Mesenchymal stem cell (in vitro differentiated cells and primary cell): ENCODE results near the gene CCP110.

ENCODE experiments used
- DNase-seq: peaks from one replicate; pipeline ENCODE4 v3.0.0-alpha.2; 2013
- H2AFZ ChIP-seq: one replicate; pipeline ENCODE4 v1.6.1; 2013; ENCODE audit warnings: low read depth, mild to moderate bottlenecking, control low read depth, inconsistent platforms, low read length, moderate library complexity
- H2AK5ac ChIP-seq: 2 replicates; pipeline ENCODE4 v1.6.1; 2013; ENCODE audit warnings: low read length, moderate library complexity, mild to moderate bottlenecking, inconsistent platforms; ENCODE audit not compliant: severe bottlenecking
- H2BK120ac ChIP-seq: one replicate; pipeline ENCODE4 v1.6.1; 2013; ENCODE audit warnings: low read depth, mild to moderate bottlenecking, inconsistent platforms, low read length, moderate library complexity
- H2BK12ac ChIP-seq, 2 experiments: one replicate each; pipeline ENCODE4 v1.6.1; 2013; ENCODE audit warnings: inconsistent platforms in 2 of 2, low read length in 2 of 2, mild to moderate bottlenecking in 2 of 2, moderate library complexity in 2 of 2, control low read depth in 1 of 2
- H2BK15ac ChIP-seq: one replicate; pipeline ENCODE4 v1.6.1; 2013; ENCODE audit warnings: mild to moderate bottlenecking, low read depth, inconsistent platforms; ENCODE audit not compliant: poor library complexity, severe bottlenecking
- H2BK5ac ChIP-seq: 2 replicates; pipeline ENCODE4 v1.6.1; 2013; ENCODE audit warnings: low read depth, mild to moderate bottlenecking, low read length, control low read depth, inconsistent platforms; ENCODE audit not compliant: poor library complexity, severe bottlenecking
- H3K14ac ChIP-seq, 2 experiments: one replicate each; pipeline ENCODE4 v1.6.1; 2013; ENCODE audit warnings: inconsistent platforms in 2 of 2, low read length in 2 of 2, control low read depth in 1 of 2, mild to moderate bottlenecking in 1 of 2, moderate library complexity in 1 of 2
- H3K18ac ChIP-seq, 2 experiments: one replicate each; pipeline ENCODE4 v1.6.1; 2013; ENCODE audit warnings: inconsistent platforms in 2 of 2, low read length in 2 of 2, control low read depth in 1 of 2, low read depth in 1 of 2, mild to moderate bottlenecking in 1 of 2
- H3K23ac ChIP-seq, 2 experiments: one replicate each; pipeline ENCODE4 v1.6.1; 2013; ENCODE audit warnings: inconsistent platforms in 2 of 2, low read length in 2 of 2, mild to moderate bottlenecking in 2 of 2, moderate library complexity in 2 of 2, control low read depth in 1 of 2
- H3K27ac ChIP-seq: 2 replicates; pipeline ENCODE4 v1.5.1; 2013; ENCODE audit warnings: mild to moderate bottlenecking, moderate library complexity, low read length, control low read depth, inconsistent platforms; ENCODE audit not compliant: poor library complexity, severe bottlenecking
- H3K27me3 ChIP-seq, 2 experiments: 2 replicates each; pipeline versions ENCODE4 v1.6.1 to v1.7.0; 2013; ENCODE audit warnings: low read length in 2 of 2, mild to moderate bottlenecking in 2 of 2, moderate library complexity in 2 of 2, control low read depth in 1 of 2, inconsistent platforms in 1 of 2; ENCODE audit not compliant: control insufficient read depth in 1 of 2, insufficient read depth in 1 of 2
- H3K36me3 ChIP-seq, 2 experiments: 2 replicates each; pipeline versions ENCODE4 v1.6.1 to v1.7.0; 2013; ENCODE audit warnings: low read length in 2 of 2, control low read depth in 1 of 2, inconsistent platforms in 1 of 2, low read depth in 1 of 2, mild to moderate bottlenecking in 1 of 2; ENCODE audit not compliant: insufficient read depth in 2 of 2, control insufficient read depth in 1 of 2
- H3K4ac ChIP-seq, 2 experiments: one replicate each; pipeline ENCODE4 v1.6.1; 2013; ENCODE audit warnings: inconsistent platforms in 2 of 2, low read length in 2 of 2, mild to moderate bottlenecking in 2 of 2, moderate library complexity in 2 of 2, control low read depth in 1 of 2, low read depth in 1 of 2
- H3K4me1 ChIP-seq: 2 replicates; pipeline ENCODE4 v1.6.1; 2013; ENCODE audit warnings: low read depth, low read length, control low read depth; ENCODE audit not compliant: control insufficient read depth, insufficient read depth
- H3K4me2 ChIP-seq: 2 replicates; pipeline ENCODE4 v1.6.1; 2013; ENCODE audit warnings: low read length, mild to moderate bottlenecking, inconsistent platforms; ENCODE audit not compliant: poor library complexity, severe bottlenecking
- H3K4me3 ChIP-seq, 2 experiments: 2 replicates each; pipeline versions ENCODE4 v1.5.1 to v1.7.0; 2013; ENCODE audit warnings: low read length in 2 of 2, mild to moderate bottlenecking in 2 of 2, control low read depth in 1 of 2, low read depth in 1 of 2; ENCODE audit not compliant: insufficient read depth in 1 of 2
- H3K79me1 ChIP-seq: replicated peaks from 2 replicates; pipeline ENCODE4 v1.6.1; 2013; ENCODE audit warnings: mild to moderate bottlenecking, control low read depth, low read length, inconsistent platforms; ENCODE audit not compliant: poor library complexity, severe bottlenecking
- H3K9ac ChIP-seq: 2 replicates; pipeline ENCODE4 v1.7.0; 2013; ENCODE audit warnings: mild to moderate bottlenecking, low read length, moderate library complexity
- H3K9me3 ChIP-seq: 2 replicates; pipeline ENCODE4 v1.7.0; 2013; ENCODE audit warnings: mild to moderate bottlenecking, low read length; ENCODE audit not compliant: control insufficient read depth
- H4K8ac ChIP-seq: one replicate; pipeline ENCODE4 v1.6.1; 2013; ENCODE audit warnings: inconsistent platforms, mild to moderate bottlenecking, low read length, moderate library complexity
- H4K91ac ChIP-seq: one replicate; pipeline ENCODE4 v1.6.1; 2013; ENCODE audit warnings: mild to moderate bottlenecking, low read length, inconsistent platforms
- WGBS: methylation state at CpG from one replicate; pipeline ENCODE4 v1.1.7; 2013; ENCODE audit warnings: mixed read lengths; 5-methylcytosine and 5-hydroxymethylcytosine counted together

Gene CCP110

GRCh38 chr16:19589106-19589505 lies 65.4 kb downstream of the CCP110 start:
- Histone ChIP-seq H2AFZ (no peak overlapping the region), H3K36me3 (peaks cover 26 to 46% of the 10 kb centered on the region in 2 experiments), H2BK12ac (no peak overlapping the region), H2AK5ac (no peak overlapping the region), H3K9me3 (no peaks in the 10 kb centered on the region), H3K27me3 (no peaks in the 10 kb centered on the region), H3K9ac (peak overlapping the region; percentile 75), H3K4ac (peak overlapping the region in 1 of 2 experiments; percentile 57), H3K27ac (no peak overlapping the region), H2BK5ac (no peak overlapping the region), H3K4me2 (no peak overlapping the region), H3K23ac (no peak overlapping the region), H4K8ac (no peak overlapping the region), H3K79me1 (peaks cover 9% of the 10 kb centered on the region), H2BK120ac (no peak overlapping the region), H3K18ac (peak overlapping the region in 1 of 2 experiments; percentile 43), H3K4me3 (no peak overlapping the region), H2BK15ac (no peak overlapping the region), H3K4me1 (no peaks in the 10 kb centered on the region), H3K14ac (no peak overlapping the region), H4K91ac (no peak overlapping the region)
- WGBS, result 90% methylated on average over 4 of the region's 5 CpGs
- DNase-seq, result peak; percentile 4

GRCh38 chr16:19589771-19590302 lies 66.1 kb downstream of the CCP110 start:
- no peak overlapping the region for H2BK15ac ChIP-seq
- no peak overlapping the region for H3K18ac ChIP-seq
- no peak overlapping the region for H3K4me3 ChIP-seq
- H3K36me3 ChIP-seq, result peaks cover 29 to 51% of the 10 kb centered on the region in 2 experiments
- H2BK5ac ChIP-seq, result no peak overlapping the region
- no peaks in the 10 kb centered on the region for H3K9me3 ChIP-seq
- H3K27ac ChIP-seq, result no peak overlapping the region
- no peak overlapping the region for H3K4me2 ChIP-seq
- H3K4ac ChIP-seq, result no peak overlapping the region
- no peaks in the 10 kb centered on the region for H3K27me3 ChIP-seq
- DNase-seq, result peak; percentile 86
- H4K91ac ChIP-seq, result no peak overlapping the region
- H2BK120ac ChIP-seq, result no peak overlapping the region
- WGBS, result 8% methylated on average over 1 of the region's 8 CpGs
- H3K4me1 ChIP-seq, result peaks cover 2% of the 10 kb centered on the region
- H2AK5ac ChIP-seq, result no peak overlapping the region
- H3K79me1 ChIP-seq, result peaks cover 7% of the 10 kb centered on the region
- no peak overlapping the region for H4K8ac ChIP-seq
- no peak overlapping the region for H2AFZ ChIP-seq
- no peak overlapping the region for H3K14ac ChIP-seq
- H2BK12ac ChIP-seq, result no peak overlapping the region
- peak overlapping the region; percentile 75 for H3K9ac ChIP-seq
- no peak overlapping the region for H3K23ac ChIP-seq

- Histone ChIP-seq H2BK5ac (peak overlapping the region; percentile 85), H3K4me3 (no peak overlapping the region), H3K4ac (peak overlapping the region; percentile 46 to 47), H3K27me3 (no peaks in the 10 kb centered on the region), H2AK5ac (peak overlapping the region; percentile 99), H4K8ac (peak overlapping the region; percentile 47), H3K14ac (peak overlapping the region in 1 of 2 experiments; percentile 35), H4K91ac (peak overlapping the region; percentile 18), H3K4me2 (peak overlapping the region; percentile 3), H3K9ac (no peak overlapping the region), H3K79me1 (peaks cover 14% of the 10 kb centered on the region), H2BK15ac (no peak overlapping the region), H2BK12ac (peak overlapping the region; percentile 28 to 68), H3K9me3 (no peaks in the 10 kb centered on the region), H2AFZ (no peak overlapping the region), H3K23ac (no peak overlapping the region), H3K36me3 (peaks cover 38 to 71% of the 10 kb centered on the region in 2 experiments), H2BK120ac (no peak overlapping the region), H3K4me1 (peaks cover 12% of the 10 kb centered on the region), H3K18ac (peak overlapping the region; percentile 58 to 76), H3K27ac (peak overlapping the region; percentile 91)
- WGBS, result 46% methylated on average over 19 of the region's 19 CpGs
- peak; percentile 82 for DNase-seq
Measured at GRCh38 chr16:19595043-19595767, 71.5 kb downstream of the CCP110 start.

- H2BK120ac ChIP-seq, result no peak overlapping the region
- no peak overlapping the region for H2BK5ac ChIP-seq
- no peak overlapping the region for H3K14ac ChIP-seq
- H3K18ac ChIP-seq, result no peak overlapping the region
- no peaks in the 10 kb centered on the region for H3K27me3 ChIP-seq
- H3K23ac ChIP-seq, result no peak overlapping the region
- no peak overlapping the region for H3K4ac ChIP-seq
- H2BK15ac ChIP-seq, result no peak overlapping the region
- H2AFZ ChIP-seq, result no peak overlapping the region
- H3K4me3 ChIP-seq, result no peak overlapping the region
- no peak overlapping the region for H3K27ac ChIP-seq
- H3K9ac ChIP-seq, result no peak overlapping the region
- peaks cover 14% of the 10 kb centered on the region for H3K79me1 ChIP-seq
- H3K9me3 ChIP-seq, result no peaks in the 10 kb centered on the region
- H3K4me1 ChIP-seq, result peaks cover 17% of the 10 kb centered on the region
- H3K36me3 ChIP-seq, result peaks cover 20 to 65% of the 10 kb centered on the region in 2 experiments
- H3K4me2 ChIP-seq, result no peak overlapping the region
- H2AK5ac ChIP-seq, result no peak overlapping the region
- H2BK12ac ChIP-seq, result no peak overlapping the region
- H4K8ac ChIP-seq, result no peak overlapping the region
- no peak for DNase-seq
- H4K91ac ChIP-seq, result no peak overlapping the region
- WGBS, result 95% methylated on average over 6 of the region's 6 CpGs
Measured at GRCh38 chr16:19598805-19599510, 75.2 kb downstream of the CCP110 start.
